Colon (tissue), 2 donors: ENCODE results near the gene KRT15.

ENCODE experiments used
- FAIRE-seq: peaks from 2 replicates; lab custom pipeline; 2012; peaks lifted over from hg19 to GRCh38; lab: Jason Lieb, UNC
- donor health status: control.
- donor health status: control.

KRT15 gene

GRCh38 chr17:41518789-41519449, at the start of gene KRT15:
Gene KRT15 (minus strand): TSS chr17:41518890. CDS start chr17:41518827, 63 bp downstream.
- FAIRE-seq: no peak

DNA sequence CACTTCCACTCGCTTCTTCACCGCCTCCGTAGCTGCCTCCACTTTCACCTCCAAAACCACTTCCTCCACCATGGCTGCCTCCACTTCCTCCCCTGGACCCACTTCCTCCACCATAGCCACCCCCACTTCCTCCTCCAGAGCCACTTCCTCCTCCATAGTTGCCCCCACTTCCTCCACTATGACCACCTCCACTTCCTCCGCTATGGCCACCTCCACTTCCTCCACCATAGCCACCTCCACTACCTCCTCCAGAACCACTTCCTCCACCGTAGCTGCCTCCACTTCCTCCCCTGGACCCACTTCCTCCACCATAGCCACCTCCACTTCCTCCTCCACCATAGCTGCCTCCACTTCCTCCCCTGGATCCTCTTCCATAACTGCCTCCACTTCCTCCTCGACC, 48.6 kb upstream of the KRT15 start:
- no peak for FAIRE-seq

- no peak for FAIRE-seq
Measured at GRCh38 chr17:41565338-41565737, 46.6 kb upstream of the KRT15 start.

DNA sequence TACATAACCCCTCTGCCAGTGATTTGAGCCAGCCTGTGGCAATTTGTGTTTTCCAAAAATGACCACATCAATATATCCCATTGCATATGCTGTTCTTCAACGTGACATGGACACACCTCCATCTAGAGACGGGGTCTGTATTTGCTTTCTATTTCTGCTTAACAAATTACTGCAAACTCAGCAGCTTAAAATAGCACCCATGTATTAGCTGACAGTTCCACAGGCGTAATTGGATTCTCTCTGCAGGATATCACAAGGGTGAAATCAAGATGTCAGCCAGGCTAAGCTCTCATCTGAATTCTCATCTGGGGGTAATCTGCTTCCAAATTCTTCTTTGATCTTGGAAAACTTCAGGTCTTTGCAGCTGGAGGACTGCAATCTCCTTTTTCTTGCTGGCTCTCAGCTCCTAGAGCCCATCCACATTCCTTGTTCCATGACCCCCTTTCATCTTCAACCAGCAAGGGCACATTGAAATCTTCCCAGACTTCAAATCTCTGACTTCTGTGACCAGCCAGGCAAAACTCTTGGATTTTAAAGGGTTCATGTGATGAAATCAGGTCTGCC, 45.0 kb upstream of the KRT15 start:
- no peak for FAIRE-seq

- no peak for FAIRE-seq
Measured at GRCh38 chr17:41561554-41561953, 42.9 kb upstream of the KRT15 start.

- no peak for FAIRE-seq
Measured at GRCh38 chr17:41559548-41559947, 40.9 kb upstream of the KRT15 start.

DNA sequence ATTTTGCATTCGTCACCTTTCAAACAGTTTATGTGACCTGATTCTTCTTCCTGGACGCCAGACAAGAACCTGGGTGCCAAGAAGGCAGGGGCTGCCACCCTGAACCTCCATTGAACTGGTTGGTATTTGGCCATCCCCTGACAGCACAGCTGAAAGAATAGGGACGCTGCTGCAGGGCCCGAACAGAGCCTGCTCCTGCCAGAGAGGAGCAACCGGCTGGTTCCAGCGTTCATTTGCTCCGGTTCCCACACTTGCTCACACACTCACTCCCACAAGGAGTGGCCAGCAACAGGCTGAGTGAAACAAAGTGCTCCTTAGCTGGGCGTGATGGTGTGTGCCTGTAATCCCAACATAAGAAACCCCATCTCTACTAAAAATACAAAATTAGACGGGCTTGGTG, 38.2 kb upstream of the KRT15 start:
- no peak for FAIRE-seq

DNA sequence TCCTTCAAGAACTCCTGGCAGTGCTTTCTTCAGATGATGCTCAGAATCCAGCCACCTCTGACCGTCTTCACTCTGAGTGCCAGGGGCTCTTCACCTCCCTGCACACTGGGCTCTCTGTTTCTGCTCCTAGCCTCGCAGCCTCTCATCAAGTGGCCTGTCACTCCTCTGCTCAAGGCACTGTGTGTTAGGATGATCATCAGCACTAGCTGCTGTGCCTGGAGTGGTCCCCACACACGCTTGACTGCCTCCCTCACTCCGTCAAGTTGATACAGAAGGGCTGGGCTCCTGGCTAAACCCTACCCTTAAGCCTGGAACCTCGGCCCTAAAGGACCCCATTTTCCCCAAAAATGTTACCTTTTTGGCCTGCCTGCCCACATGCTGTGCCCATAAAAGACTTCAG, 37.6 kb upstream of the KRT15 start:
- FAIRE-seq: no peak

DNA sequence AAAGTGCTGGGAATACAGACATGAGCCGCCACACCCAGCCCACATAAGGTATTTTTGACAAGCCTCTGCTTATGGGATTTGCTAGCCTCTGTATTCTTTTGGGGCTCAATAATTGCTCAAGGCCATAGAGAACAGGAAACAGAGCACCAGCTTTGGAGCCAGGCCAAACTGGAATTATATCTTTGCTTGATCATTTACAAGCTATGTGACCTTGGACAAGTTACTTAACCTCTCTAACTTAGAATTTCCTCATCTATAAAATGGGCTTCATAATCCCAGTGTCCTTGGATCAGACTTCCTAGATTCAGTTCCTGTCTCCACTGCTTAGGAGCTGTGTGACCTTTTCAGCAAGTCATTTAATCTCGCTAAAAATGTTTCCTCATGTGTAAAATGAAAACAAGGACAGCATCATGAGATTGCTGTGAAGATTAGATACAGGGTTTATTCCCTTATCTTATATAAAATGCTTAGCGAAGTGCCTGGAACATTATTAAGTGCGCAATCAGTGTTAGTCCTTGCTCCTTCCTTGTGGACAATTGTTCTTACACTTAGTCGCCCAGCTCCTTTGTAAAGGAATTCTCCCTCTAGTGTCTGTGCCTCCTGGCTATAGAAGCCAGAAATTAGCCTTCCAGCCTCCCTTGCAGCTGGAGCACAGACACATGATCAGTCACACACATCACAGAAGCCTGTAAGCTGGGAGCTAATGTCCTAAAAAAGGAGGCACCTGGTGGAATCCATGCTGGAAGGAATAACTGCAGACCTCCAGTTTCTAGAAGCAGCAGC, 36.6 kb upstream of the KRT15 start:
- FAIRE-seq: no peak

DNA sequence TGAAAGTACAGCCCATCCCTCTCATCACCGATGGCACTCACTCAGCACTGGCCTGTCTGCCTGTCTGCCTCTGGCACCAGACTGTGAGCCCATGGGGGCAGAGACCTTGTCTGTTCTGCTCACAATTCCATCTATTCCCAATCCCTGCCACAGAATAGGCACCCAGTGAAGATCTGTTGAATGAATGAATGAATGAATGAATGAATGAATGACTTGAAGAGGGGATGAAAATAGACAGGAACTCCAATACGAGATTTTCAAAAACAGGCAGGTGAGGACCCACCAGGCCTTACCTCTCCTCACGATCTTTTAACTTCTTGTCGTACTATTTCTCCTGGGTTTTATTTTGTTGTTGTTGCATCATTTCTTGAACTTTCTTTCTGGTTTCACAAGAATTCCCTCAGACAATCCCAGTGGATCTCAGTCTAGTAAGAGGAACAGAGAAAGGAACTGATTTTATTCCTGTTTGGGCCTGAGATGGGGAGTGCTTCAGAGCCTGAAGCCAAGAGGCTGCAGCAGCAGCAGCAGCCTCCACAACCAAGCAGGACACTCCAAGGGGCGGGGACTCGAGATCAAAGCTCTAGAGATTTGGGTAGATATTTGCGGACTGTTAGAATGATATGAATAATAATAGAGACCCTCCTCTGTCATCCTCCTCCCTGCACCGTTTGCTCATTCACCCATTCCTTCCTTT, 35.4 kb upstream of the KRT15 start:
- no peak for FAIRE-seq

DNA sequence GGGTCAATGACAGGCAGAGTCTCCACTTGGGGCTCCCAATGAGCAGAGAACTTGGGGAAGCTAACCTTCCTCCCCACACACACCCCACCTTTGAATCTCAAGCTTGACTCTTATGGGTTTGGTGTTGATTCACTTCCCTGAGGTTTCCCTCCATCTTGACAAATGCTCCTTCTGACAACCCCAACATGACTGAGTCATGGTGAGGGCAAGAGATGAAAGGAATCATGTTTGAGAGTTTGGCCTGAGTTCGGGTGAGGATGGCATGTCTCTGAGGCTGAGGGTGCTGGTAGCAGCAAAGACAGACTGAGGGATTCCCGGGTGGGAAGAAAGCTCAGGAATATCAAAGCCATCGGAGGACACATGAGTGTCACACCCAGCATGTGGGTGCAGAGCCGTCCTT, 34.5 kb upstream of the KRT15 start:
- no peak for FAIRE-seq

DNA sequence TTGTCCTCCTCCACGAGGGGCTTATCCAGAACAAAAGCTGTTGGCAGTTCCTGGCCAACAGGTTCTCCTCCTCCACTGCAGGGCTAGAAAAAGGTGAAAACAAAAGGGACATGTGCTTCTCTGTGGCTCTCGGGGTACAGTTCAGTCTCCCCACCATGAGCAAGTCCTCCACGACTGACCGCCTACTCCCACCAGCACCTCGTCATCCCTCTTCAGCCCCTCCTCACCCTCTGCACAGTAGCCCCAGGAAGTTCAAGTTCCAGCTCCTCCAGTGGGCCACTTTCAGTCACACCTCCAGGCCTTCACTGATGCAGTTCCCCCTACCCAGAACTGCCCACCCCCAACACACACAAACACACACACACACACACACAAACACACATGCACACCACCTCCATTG, 33.8 kb upstream of the KRT15 start:
- FAIRE-seq: no peak

- FAIRE-seq: no peak
Measured at GRCh38 chr17:41551365-41551764, 32.7 kb upstream of the KRT15 start.

DNA sequence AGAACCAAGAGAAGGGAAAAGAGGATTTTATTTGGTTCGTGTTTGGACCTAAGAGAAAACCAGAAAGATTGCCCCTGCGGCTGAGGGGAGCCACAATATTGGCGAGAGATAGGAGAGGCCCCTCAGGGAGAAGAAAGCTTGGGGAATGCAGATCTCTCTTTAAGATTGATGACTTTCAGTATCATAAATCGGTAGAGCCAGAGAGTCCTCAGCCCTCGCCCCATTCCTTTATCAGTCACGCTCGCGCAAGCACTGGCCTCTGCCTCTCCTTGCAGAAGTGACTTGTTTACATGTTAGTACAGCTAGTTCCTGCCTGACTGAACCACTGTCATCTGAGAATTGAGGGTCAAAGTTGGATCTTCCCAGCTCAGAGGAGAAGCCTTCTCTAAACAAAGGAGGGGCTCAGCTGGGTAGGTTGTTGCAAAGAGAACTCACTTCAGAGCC, 30.9 kb upstream of the KRT15 start:
- FAIRE-seq: no peak

DNA sequence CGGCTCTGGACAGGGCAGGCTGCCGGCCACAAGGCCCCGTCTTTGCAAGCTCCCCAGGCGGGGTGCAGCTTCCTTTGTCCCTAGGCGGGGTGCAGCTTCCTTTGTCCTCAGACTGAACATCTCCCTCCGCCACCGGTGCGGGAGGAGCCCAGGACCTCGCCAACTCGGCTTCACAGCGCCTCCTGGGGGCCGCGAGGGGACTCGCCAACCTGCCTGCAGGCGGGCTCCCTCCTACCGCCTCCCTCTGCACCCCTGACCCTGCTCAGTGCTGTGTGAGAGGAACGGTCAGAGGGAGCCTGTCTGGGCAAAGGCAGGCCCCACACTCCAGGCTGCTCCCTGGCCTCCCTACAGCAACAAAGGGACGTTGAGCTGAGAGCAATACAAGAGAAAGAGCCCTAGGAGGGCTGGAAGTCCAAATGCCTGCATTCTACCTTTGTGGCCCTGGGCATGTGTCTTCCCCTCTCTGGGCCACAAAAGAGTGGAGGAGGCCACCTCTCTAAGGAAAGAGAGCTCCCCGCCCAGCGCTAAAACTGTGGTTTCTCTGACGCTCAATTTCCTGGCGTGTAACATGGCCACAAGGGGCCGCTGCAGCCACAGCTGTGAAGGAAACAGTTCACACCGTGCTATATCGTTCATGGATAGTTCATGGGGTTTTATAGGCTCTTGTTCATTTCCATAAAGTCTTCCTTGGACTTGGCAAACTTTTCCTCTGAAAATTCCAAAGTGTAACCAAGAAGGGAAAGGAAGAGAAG, 30.3 kb upstream of the KRT15 start:
- FAIRE-seq: no peak

- no peak for FAIRE-seq
Measured at GRCh38 chr17:41547921-41548843, 29.5 kb upstream of the KRT15 start.

GRCh38 chr17:41547378-41547841, 28.7 kb upstream of the KRT15 start:
- no peak for FAIRE-seq

GRCh38 chr17:41546819-41547218, 28.1 kb upstream of the KRT15 start:
- FAIRE-seq: no peak

DNA sequence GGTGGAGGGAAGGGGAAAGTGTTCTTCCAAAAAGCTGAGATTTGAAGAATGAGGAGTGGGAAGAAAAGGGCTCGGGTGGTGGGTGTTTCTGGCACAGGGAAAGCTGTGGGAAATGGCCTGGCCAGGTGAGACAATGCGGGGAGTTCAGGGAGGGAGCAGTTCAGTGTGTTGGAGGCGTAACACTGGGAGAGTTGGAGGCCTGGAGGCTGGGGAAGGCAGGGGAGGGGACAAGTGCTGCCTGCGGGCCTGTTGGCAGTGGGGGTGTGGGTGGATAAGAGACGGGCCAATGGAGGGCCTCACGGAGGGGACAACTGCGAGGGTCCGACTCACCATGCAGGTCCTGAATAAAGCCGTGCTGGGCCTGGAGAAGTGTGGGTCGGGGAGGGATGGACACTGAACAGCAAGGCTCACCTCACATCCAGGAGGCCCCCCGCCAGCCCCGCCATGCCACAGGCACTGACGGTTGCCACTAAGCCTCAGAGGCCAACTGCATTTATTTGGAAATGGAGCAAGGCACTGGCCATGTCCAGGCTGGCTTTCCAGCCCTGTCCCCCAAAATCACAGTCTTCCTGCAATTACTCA, 27.2 kb upstream of the KRT15 start:
- FAIRE-seq: no peak

GRCh38 chr17:41544935-41545334, 26.2 kb upstream of the KRT15 start:
- no peak for FAIRE-seq
